ENCODE results near the gene RND1. TPM values are rescaled to one million over a fixed set of nuclear protein-coding genes. Genes with fewer than 3 reads are reported as not detected.

The RND1 gene
- polyA plus RNA-seq, 1 of the 3 experiments (the other 2 are of a cell fraction) = 0.39 TPM

DNA sequence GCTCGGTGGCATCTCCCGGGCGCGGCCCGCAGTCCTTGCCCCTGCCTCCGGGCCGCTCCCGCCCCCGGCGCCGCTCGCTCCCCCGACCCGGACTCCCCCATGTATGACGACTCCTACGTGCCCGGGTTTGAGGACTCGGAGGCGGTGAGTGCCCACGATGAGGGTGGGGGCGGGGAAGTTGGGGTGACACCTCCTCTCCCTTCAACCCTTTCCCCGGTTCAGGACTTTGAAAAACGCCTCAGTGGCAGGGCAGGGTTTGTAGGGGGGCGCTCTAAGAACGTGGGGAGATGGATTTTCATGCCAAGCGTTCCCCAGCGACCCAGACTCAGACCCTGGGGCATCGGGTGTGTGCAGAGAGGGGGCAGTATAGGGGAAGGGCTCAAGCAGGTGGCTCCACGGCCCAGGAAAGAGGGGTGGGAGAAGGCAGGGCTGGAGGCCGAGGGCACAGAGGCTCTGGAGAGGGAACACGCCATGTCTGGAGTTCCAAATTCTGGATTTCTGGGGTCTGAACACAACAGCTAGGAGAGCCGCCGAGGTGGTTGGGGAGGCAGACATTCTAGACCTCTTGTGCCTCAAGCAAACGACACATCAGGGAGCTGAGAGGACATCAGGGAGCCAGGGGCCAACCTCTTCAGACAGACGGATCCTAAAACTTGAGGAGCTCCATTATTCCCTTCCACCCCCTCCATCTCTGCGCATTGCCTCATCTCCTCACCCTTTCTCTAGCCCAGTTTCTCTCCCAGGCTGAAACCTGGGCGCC lies 46.7 kb downstream of the RND1 start:
- Histone ChIP-seq H3K4me3 (ENCODE audit: low read depth in 2 of 2, low read length in 1 of 2) (peak overlapping the region; percentile 61 to 88), H3K4me1 (ENCODE audit: control insufficient read depth in 1 of 2, insufficient read depth in 2 of 2, low read depth in 1 of 2, low read length in 1 of 2) (peaks cover 18 to 44% of the 10 kb centered on the region in 2 experiments; a peak in 3 of 4 replicates), H3K9ac (peak overlapping the region; percentile 73), H3K9me2 (no peaks in the 10 kb centered on the region), H3K79me2 (ENCODE audit: insufficient read depth) (peaks cover 22% of the 10 kb centered on the region), H3K9me3 (no peaks in the 10 kb centered on the region), H3K27ac (ENCODE audit: low read depth in 2 of 2, low read length in 1 of 2) (peak overlapping the region in 1 of 2 experiments; percentile 78; a peak in 2 of 4 replicates), H3F3A (replicated peaks; ENCODE audit: insufficient read depth) (peaks cover 4% of the 10 kb centered on the region), H3K27me3 (ENCODE audit: insufficient read depth) (no peaks in the 10 kb centered on the region), H3K4me2 (peak overlapping the region; percentile 97), H3K36me3 (replicated peaks in 1 of 2; ENCODE audit: control insufficient read depth in 1 of 2, insufficient read depth in 2 of 2, low read length in 1 of 2) (peaks cover 0 to 18% of the 10 kb centered on the region in 2 experiments), H4K20me1 (ENCODE audit: insufficient read depth) (peaks cover 2% of the 10 kb centered on the region; the same call in 1 of the 2 replicates), H2AFZ (ENCODE audit: low read depth) (peak overlapping the region; percentile 89)
- TF ChIP-seq, protein P1, sequence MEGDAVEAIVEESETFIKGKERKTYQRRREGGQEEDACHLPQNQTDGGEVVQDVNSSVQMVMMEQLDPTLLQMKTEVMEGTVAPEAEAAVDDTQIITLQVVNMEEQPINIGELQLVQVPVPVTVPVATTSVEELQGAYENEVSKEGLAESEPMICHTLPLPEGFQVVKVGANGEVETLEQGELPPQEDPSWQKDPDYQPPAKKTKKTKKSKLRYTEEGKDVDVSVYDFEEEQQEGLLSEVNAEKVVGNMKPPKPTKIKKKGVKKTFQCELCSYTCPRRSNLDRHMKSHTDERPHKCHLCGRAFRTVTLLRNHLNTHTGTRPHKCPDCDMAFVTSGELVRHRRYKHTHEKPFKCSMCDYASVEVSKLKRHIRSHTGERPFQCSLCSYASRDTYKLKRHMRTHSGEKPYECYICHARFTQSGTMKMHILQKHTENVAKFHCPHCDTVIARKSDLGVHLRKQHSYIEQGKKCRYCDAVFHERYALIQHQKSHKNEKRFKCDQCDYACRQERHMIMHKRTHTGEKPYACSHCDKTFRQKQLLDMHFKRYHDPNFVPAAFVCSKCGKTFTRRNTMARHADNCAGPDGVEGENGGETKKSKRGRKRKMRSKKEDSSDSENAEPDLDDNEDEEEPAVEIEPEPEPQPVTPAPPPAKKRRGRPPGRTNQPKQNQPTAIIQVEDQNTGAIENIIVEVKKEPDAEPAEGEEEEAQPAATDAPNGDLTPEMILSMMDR (IDR thresholded peaks at IDR 0.05) = peak; percentile 44
- TF ChIP-seq, protein P2, sequence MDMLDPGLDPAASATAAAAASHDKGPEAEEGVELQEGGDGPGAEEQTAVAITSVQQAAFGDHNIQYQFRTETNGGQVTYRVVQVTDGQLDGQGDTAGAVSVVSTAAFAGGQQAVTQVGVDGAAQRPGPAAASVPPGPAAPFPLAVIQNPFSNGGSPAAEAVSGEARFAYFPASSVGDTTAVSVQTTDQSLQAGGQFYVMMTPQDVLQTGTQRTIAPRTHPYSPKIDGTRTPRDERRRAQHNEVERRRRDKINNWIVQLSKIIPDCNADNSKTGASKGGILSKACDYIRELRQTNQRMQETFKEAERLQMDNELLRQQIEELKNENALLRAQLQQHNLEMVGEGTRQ (IDR thresholded peaks at IDR 0.05; ENCODE audit: borderline replicate concordance, low read depth, low read length) = no peak
- CTCF ChIA-PET = interaction anchor here (0.9 to 2.2 kb wide), 9 partner anchors 8 to 79 kb away, joined by 3 to 13 read pairs (median 3); partner anchors contain the start of genes DDX23 and RND1
- WGBS (ENCODE audit: low lambda C conversion rate) = 40% methylated on average over 20 of the region's 37 CpGs
- no peak for DNase-seq
- POLR2A ChIA-PET = interaction anchor here (1.3 to 1.5 kb wide), 2 partner anchors 8 to 10 kb away, joined by 3 read pairs; no protein-coding TSS in a partner anchor

DNA sequence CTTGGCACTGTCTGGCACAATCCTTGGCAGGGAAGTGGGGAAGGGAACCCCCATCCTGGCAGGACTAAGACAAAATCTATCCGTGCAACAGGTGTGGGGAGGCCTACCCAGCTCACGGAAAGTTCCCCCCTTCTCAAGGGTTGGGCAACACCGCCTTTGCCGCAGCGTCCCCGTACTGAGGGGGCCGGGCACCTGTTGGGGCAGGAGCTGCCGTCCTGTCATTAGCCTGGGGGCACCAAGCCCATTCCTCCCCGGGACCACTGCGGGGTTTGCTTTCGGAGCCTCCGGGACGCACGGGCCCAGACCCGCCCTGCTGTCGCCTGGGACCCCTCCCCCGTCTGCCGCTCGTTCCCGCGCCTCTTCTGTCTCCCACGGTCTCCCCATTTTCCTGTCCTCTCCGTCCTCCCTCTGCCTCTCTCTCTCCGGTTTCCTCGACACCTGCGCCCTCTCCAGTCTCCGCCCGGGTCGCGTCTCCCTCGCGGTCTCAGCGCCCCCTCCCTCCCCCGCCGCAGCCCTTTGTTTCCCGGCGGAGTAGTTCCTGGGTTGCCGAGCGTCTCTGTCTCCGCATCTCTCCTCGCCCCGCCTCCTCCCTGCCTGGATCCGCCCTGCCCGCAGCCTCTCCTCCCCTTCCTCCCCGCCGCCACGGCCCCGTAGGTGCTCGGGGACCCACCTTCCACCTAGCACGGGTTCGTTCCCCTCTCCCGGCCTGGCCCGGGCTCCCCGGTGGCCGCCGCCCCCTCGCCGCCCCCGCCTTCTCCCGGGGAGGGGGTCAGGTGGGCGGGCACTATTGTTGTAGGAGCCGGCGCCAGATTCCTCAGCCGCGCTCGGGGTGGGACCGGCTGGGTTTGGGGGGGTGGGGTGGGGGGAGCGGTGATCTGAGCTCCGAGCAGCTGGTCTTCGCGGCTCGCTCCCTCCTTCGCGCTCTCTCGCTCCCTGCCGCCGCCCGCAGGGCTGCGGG lies 47.5 kb downstream of the RND1 start, which contains the start of gene CACNB3:
TSS of gene CACNB3 (plus strand) at position 624 of the 958 bp plus-strand sequence. CDS start 434 bp downstream, outside the sequence.
- ChIA-PET CTCF (interaction anchor here (0.8 to 5.6 kb wide), 11 partner anchors 9 to 78 kb away, joined by 3 to 40 read pairs (median 4); partner anchors contain the start of gene DDX23), POLR2A (interaction anchor here (1.5 kb wide), 1 partner anchor 10 kb away, joined by 3 read pairs; no protein-coding TSS in a partner anchor)
- Histone ChIP-seq H4K20me1 (ENCODE audit: insufficient read depth) (peaks cover 2% of the 10 kb centered on the region; the same call in 1 of the 2 replicates), H3F3A (replicated peaks; ENCODE audit: insufficient read depth) (peaks cover 6% of the 10 kb centered on the region), H3K36me3 (replicated peaks in 1 of 2; ENCODE audit: control insufficient read depth in 1 of 2, insufficient read depth in 2 of 2, low read length in 1 of 2) (peaks cover 0 to 11% of the 10 kb centered on the region in 2 experiments), H3K79me2 (ENCODE audit: insufficient read depth) (peaks cover 22% of the 10 kb centered on the region), H3K9me3 (no peaks in the 10 kb centered on the region), H3K27me3 (ENCODE audit: insufficient read depth) (no peaks in the 10 kb centered on the region), H3K9me2 (no peaks in the 10 kb centered on the region), H3K4me3 (ENCODE audit: low read depth in 2 of 2, low read length in 1 of 2) (peak within 1 kb of the TSS; percentile 61 to 88), H3K27ac (ENCODE audit: low read depth in 2 of 2, low read length in 1 of 2) (peak within 1 kb of the TSS in 1 of 2 experiments; percentile 78; a peak in 2 of 4 replicates), H3K4me1 (ENCODE audit: control insufficient read depth in 1 of 2, insufficient read depth in 2 of 2, low read depth in 1 of 2, low read length in 1 of 2) (peaks cover 18 to 48% of the 10 kb centered on the region in 2 experiments; a peak in 3 of 4 replicates), H2AFZ (ENCODE audit: low read depth) (peak within 1 kb of the TSS; percentile 89), H3K4me2 (peak within 1 kb of the TSS; percentile 97), H3K9ac (peak within 1 kb of the TSS; percentile 73)
- TF ChIP-seq NFIC (IDR thresholded peaks at IDR 0.05; ENCODE audit: borderline replicate concordance) = no peak
- peak; percentile 30; the same call in 1 of the 2 replicates for TF ChIP-seq POLR2AphosphoS5 (IDR thresholded peaks at IDR 0.05; ENCODE audit: low read depth, low read length)
- peak; percentile 37 for TF ChIP-seq GABPA (IDR thresholded peaks at IDR 0.05; ENCODE audit: low read depth)
- TF ChIP-seq, protein P3, sequence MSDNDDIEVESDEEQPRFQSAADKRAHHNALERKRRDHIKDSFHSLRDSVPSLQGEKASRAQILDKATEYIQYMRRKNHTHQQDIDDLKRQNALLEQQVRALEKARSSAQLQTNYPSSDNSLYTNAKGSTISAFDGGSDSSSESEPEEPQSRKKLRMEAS (IDR thresholded peaks at IDR 0.05; ENCODE audit: low read depth) = 0 out of 2 replicates have a peak, but pooled peaks have one; percentile 14
- TF ChIP-seq TAF1 (IDR thresholded peaks at IDR 0.05; ENCODE audit: borderline replicate concordance, low read depth, low read length) = no peak
- 0 out of 2 replicates have a peak, but pooled peaks have one; percentile 12 for TF ChIP-seq SIN3A (IDR thresholded peaks at IDR 0.05; ENCODE audit: borderline replicate concordance, low read depth, low read length)
- peak; percentile 14; the same call in 1 of the 2 replicates for TF ChIP-seq MXI1 (IDR thresholded peaks at IDR 0.05; ENCODE audit: low read depth, low read length)
- peak; percentile 90 for DNase-seq
- WGBS (ENCODE audit: low lambda C conversion rate) = 2% methylated on average over 45 of the region's 79 CpGs

Data from SK-N-SH (cell line).